ENCODE measurements around the gene RNF223.
"Not testable (repeated sequence)": the region's sequence is repeated elsewhere in the genome, so short reads cannot be mapped to it uniquely, and the experiment has no call there.

Gene RNF223

DNA sequence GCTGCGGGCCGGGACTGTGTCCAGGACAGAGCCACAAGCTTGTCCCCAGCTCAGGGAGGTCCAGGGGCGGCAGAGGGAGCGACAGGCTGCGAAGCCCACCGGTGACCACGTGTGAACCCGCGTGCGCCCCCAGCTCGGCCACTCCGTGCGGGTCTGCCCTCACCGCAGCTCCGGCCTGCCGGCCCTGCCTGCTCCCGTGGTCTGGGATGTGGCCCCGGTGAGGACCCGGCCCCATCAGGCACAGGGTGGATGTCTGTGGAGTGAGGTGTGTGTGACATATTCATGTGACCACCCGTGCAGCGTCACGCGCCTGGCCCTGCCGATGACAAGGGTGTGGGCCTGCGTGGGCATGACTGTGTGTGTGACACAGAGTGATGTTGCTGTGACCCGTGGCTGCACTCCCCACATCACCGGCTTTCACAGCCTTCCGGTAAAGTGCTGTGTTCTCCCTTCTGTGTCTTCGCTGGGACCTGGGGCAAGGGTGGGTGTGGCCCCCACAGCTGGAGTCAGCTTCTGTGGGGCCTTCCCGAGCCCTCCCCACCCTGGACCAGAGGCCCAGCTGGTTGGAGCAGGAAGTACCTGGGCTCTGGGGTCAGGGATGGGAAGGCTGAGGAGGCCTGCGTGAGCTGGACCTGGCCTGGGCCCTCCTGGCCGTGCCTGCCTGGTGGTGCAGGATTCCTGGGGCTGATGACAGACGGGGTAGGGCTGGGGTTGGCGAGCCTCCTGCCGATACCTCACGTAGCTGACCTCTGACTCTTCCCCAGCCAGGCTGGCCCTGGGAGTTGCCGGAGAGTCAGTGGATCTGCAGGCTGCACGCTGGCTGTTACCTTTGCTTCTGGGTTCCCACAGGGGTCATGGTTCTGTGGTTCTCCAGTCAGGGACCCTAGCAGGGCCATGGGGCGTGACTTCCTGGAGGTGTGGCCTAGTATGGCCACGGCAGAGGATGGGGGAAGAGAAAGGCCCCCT lies 4.1 kb downstream of the RNF223 start:
- DNase-seq: no peak

GRCh38 chr1:1069056-1069710 lies 4.9 kb downstream of the RNF223 start:
- DNase-seq: peak in 1 of 2 experiments; percentile 65

DNA sequence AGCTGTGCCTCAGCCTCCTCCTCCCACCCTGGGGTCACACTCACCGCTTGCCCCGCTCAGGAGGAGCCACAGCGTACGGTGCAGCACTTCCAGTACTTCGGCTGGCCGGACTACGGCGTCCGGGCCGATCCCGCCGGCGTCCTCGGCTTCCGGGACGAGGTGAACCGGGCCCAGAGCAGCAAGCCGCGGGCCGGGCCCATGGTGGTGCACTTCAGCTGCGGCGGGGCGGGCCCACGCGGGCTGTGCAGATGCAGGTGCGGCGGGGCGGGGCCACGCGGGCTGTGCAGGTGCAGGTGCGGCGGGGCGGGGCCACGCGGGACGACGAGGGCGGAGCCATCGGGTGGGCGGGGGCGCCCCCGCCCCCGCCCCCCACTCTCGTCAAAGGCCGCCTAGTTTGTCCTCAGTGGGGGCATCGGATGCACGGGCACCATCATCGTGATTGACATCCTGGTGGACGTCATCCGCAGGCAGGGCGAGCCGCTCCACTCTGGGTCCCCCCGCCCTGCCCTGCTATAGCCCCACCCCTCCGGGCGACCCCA lies 5.5 kb downstream of the RNF223 start:
- no peak for DNase-seq

DNA sequence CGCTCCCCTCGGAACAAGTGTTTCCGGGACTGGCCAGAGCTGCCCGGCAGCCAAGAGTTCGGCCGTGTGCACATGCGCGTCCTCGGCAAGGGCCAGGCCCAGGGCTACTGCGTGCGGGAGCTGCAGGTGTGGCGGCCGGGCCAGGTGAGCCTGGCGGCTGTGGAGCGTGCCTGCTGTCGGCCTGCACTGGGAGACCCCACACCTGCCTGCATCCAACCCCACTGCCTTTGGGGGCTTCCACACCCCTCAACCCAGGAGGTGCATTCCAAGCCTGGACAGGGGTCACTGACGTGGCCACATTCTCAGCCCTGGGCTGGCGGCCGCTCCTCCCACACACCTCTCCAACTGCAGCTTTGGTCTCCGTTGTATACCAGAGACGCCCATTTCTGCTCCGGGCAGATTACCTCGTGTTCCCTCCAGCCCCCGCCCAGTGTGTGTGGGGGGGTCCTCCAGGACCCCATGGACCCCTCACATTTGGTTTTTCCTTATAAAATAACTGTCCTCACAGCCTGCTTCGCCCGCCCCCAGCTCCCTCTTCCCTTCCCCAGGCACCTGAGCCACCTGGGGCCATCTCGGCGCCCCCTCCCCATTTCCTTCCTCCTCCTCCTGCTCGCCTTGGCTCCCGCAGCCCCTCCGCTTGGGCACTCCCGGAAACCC lies 6.1 kb downstream of the RNF223 start:
- DNase-seq: no peak

- DNase-seq: no peak
These were observed 6.7 kb downstream of the RNF223 start for GRCh38 chr1:1067284-1067859.

- no peak for DNase-seq
These were observed 7.5 kb downstream of the RNF223 start for GRCh38 chr1:1066403-1067283.

- not testable (repeated sequence) for DNase-seq
These were observed 8.2 kb downstream of the RNF223 start for GRCh38 chr1:1065940-1066304.

- no peak for DNase-seq
These were observed 8.7 kb downstream of the RNF223 start for GRCh38 chr1:1065265-1065939.

- peak in 1 of 2 experiments; percentile 42 for DNase-seq
These were observed 9.9 kb downstream of the RNF223 start for GRCh38 chr1:1063945-1064831.

DNA sequence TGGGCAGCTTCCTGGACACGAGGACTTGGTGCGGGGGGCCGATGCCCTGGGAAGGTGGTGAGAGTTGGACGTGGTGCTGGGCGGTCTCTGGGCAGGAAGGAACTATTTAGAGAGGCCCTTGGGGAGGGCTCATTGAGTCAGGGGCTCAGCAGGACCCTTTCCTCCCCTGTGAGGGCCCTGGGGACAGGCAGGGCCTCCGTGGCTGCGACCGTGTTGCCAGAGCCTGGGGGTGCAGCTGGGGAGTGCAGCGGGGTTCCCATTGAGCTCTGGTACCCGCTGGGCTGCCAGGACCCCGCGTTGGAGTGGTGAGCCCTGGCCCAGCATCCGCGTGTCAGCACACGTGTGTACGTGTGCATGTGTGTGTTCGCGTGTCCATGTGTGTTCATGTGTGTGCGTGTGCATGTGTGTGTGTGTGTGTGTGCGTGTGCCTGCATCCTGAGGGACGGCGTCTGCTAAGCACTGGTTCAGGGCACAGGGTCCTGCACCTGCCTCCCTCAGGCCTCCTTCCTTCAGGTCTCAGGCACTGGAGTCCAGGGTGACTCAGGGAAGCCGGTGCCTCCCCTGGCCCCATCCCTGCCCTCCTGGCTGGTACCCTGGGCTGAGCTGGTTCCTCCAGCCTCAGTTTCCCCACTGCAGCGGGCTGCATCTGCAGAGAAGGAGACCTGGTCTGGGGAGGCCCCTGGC lies 10.7 kb downstream of the RNF223 start:
- no peak for DNase-seq

- DNase-seq: no peak
These were observed 11.6 kb downstream of the RNF223 start for GRCh38 chr1:1062348-1063163.

DNA sequence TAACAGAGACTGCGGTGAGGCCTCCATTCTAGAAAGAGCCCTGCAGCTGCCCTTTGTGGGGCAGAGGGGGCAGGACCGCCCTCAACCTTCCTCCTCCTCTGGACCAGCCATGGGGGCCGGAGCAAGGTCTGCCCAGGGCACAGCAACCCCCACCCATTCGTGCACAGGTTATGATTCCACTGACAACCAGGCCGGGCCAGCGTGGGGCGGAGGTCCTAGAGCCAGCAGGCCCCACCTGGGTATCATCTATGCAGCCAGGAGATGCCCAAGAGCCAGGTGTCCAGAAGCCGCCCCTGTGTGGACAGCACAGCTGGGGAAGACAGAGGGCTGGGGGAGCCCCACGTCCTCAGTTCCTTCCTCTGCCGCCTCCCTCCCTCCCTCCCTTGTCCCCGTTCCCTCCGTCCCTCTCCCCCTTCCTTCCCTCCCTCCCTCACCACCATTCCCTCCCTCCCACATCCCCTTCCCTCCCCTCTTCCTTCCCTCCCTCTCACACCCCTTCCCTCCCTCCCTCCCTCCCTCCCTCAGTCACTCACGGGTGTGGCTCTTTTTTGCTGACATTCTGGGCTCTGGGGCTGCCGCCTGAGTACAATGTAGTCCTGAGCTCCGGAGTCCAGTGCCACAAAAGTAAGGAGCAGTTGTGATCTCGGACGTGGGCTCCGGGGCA lies 12.3 kb downstream of the RNF223 start:
- DNase-seq: no peak

GRCh38 chr1:1060281-1061000 lies 13.7 kb downstream of the RNF223 start:
- DNase-seq: no peak

DNA sequence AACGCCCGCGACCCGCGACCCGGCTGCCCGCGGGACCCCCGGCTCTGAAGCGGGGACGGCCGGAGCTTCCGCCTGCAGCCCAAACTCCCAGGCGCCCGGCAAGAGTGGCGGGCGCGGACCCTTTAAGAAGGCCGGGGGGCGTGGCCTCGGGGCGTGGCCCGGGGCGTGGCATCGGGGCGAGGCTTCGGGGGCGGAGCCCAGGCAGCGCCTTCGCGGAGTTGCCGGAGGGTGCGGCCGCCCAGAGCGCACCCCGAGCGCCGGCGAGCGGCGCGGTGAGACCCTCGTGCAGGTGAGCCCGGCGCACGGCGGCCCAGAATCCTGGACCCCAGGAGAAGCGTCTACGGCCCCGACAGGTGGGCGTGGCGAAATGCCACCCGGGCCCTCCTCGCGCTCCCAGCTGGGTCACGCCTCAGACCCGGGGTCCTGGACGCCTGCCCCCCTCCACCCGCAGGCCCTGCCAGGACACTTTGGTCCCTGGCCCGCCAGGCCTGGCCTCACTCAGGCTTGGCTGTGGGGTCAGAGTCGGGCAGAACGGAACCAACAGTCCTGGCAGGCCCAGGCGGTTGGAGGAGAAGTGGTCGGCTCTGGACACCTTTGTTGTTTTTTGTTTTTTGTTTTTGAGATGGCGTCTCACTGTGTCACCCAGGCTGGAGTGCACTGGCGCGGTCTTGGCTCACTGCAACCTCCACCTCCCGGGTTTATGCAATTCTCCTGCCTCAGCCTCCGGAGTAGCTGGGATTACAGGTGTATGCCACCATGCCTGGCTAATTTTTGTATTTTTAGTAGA lies 14.4 kb downstream of the RNF223 start:
- peak; percentile 42 to 73 for DNase-seq

DNA sequence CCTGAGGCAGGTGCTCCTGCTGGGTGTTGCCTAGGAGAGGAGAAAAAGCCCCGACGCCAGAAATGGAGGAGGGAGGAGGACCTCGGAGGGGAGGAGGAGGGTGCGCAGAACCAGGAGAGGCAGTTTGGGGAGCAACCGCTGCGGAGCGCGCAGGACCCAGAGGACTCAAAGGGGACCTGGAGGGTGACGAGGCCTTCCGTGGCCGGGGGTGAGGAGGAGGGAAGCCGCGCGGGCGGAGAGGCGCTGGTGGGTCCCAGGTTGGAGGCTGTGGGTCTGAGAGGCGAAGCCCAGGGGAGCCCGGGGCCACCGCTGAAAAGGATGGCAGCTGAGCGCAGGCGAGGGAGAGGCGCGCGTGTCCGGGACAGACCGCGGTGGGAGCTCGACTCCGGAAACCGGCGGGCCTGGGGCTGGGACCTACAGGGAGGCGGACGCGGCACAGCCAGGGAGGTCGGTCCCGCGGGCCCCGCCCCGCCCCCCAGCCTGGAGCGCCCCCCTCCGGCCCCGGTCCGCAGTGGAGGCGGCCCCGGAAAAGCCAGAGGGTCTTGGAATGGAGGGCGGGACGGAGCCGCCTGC lies 15.1 kb downstream of the RNF223 start:
- DNase-seq: no peak

Data from NCI-H524 (cell line).